Hippocampal formation (tissue), 2 donors: ENCODE data around the gene EHMT1.
"Not testable (repeated sequence)": the region's sequence is repeated elsewhere in the genome, so short reads cannot be mapped to it uniquely, and the experiment has no call there.

ENCODE experiments used
- DNase-seq, 2 donors: peaks; one replicate each; lab custom pipeline; 2025; lab: John Stamatoyannopoulos, UW

EHMT1 gene

DNA sequence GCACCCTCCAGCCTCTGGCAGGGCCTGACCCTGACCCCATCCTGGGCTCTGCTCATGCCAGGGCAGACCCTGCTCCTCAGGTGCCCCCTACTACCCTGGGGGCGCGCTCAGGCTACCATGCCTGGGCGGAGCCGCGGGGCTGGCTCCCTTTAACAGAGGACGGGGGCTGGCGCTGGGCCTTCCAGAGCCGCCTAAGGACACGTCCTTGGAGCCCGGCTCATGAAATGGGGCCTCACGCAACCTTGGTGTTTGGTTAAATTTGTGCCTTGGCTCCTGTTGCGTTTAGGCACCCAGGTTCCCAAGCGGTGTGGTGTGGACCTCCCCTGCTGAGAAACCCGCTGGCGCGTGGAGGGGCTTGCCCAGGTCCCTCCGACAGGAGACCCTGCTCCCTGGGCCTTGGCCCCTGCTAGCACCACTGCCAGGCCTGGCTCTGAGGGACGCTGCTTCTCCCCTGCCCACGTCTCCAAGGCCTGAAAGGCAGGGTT, 3.4 kb upstream of the EHMT1 start:
- DNase-seq: no peak

DNA sequence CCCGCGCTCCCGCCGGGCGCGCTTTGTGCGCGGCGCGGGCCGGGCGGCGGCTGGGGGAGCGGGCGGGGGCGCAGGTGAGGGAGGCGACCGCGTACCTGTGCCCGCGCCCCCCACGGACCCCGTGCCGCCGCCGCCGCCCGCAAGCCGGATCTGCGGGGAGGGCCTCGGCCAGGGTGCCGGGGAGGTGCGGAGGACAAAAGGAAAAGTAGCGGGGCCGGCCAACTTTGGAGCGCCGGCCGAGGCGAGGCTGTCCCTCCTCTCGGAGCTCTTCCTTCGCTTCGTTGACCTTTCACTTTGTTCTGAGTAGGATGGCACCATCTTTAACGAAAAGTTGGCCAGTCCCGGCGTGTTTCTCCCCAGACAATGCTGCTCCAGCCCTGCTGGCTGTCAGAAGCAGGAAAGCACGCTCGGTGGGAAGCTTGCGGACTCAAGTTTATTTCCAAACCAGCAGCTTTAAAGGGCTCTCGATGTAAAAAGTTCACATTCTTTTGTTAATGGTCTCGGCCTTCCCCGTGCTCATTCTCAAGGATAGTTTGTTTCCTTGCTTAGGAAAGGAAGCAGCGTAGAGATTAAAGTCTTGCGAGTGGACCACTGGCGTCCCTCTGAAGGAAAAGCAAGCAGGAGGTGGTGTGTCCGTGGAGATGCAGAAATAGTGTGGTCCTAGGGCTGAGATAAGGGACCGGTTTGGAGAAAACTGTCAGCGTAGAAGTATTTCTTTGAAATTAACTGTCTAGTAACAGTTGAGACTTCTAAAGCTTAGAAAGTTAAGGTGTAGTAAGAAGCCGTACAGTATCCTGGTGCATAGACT, 639 bp downstream of the EHMT1 start:
- no peak for DNase-seq

DNA sequence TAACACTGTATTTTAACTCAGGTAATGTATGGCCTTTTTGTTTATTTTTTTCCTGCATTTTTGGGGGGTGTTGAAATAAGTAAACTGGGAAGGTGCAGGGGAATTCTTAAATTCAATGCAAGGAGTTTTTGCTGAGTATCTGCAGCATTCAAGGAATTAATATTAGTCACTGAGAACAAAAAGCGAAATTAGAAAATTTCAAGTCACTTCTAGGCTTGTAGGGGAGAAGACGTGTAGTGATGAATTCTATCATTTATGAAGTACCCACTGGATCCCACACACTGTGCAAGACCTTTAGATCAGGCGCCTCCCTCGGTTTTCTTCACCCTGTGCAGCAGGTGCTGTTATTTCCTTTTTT, 1.2 kb downstream of the EHMT1 start:
- DNase-seq: no peak

DNA sequence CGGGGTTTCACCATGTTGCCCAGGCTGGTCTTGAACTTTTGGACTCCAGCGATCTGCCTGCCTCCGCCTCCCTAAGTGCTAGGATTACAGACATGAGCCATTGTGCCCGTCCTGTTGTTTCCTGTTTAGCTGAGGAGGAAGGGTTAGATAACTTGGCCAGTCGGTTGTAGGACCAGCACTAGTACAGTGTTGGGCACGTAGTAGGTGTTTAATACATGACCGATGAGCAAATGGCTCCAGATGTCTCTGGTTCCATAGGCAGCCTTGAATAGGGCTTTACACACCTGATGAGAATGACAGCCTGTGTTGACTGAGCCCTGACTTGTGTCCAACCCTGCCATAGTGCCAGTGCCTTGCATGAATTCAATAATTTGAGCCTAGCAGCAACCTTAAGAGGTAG, 1.8 kb downstream of the EHMT1 start:
- no peak for DNase-seq

DNA sequence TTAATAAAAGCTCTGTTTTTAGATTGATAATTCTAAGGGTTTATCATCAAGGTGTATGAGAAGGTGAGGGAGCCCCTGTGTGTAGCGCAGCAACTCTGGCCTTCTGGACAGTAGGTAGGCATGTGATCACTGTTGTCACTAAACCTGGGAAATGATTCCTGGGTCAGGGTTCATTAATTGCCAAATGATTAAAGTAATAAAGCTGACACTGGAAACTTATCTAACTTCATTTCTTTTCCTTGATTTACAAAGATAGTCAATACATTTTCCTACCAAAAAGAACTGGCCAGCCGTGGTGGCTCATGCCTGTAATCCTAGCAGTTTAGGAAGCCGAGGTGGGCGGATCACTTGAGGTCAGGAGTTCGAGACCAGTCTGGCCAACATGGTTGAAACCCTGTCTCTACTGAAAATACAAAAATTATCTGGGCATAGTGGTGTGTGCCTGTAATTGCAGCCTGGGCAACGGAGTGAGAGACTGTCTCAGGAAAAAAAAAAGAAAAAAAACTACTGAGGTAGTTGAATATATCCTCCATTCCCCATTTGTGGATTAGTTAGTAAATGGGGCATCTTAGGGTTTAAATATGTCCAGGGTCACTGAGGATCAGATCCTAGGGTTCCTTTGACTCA, 2.4 kb downstream of the EHMT1 start:
- DNase-seq: no peak

DNA sequence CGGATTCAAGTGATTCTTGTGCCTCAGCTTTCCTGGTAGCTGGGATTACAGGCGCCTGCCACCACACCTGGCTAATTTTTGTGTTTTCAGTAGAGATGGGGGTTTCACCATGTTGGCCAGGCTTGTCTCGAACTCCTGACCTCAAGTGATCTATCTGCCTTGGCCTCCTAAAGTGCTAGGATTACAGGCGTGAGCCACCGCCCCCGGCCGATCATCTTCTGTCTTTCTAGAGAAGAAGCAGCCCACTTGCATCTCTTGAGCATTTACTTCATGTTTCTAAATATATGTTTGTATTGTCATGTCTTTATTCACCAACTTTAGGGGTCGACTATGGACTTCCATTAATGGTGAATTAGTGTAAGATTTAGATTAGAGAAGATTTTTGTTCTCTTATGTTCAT, 3.4 kb downstream of the EHMT1 start:
- DNase-seq: not testable (repeated sequence)

DNA sequence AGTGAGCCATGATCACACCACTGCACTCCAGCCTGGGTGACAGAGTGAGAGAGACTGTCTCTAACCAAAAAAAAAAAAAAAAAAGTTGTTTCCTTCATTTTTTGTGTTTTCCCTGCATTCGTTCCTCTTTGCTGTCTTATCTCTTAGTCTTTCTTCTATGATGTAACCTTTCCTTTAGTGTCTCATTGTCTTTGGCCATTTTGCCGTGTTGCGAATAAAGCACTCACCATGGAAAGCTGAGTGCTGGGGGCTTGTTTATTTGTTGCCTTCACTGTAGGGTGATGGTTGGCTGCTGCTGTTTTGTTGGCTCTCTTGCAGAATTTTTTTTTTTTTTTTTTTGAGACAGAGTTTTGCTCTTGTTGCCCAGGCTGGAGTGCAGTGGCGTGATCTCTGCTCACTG, 7.7 kb downstream of the EHMT1 start:
- no peak for DNase-seq

DNA sequence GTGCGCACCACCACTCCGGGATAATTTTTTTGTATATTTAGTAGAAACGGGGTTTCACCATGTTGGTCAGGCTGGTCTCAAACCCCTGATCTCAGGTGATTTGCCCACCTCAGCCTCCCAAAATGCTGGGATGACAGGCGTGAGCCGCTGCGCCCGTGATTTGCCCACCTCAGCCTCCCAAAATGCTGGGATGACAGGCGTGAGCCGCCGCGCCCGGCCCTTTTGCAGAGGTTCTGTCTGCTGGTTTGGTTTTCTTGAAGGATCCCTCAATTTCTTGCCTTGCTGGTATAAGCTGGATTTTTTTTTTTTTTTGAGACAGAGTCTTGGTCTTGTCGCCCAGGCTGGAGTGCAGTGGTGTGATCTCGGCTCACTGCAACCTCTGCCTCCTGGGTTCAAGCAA, 8.6 kb downstream of the EHMT1 start:
- not testable (repeated sequence) for DNase-seq

DNA sequence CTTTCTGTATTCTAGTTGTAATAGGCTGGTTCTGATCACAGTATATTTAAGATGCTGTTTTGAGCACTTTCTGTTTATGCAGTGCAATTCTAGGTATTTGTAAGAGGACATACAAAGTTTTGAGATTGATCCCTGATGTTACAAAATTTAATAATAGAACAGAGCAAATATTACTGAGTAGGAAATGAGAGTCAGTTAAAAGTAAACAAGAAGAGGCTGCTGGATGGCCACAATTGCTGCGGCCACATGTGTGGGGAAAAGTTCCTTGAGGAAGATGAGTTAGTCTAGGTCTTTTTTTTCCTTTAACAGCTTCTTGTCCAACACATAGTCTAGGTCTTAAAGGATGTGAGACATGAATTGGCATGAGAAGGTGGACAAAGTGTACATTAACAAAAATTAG, 11.3 kb downstream of the EHMT1 start:
- DNase-seq: no peak

DNA sequence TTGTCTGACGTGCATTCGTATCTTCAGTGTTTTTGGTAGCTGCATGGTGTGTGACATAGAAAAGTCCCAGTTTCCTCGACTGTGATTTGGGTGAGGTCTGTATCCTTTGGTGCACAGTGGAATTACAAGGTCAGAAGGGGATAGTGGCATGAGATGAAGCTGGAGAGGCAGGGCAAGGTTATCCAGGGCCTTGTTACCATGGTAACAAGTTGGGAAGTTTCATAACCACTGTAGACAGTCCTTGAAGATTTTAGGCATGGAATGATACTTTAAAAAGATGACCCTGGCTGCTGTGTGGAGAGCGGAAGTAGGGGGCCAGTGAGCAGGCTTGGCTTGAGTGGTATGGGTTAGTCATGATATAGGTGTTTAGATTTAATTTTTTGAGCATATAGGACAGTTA, 11.9 kb downstream of the EHMT1 start:
- no peak for DNase-seq

DNA sequence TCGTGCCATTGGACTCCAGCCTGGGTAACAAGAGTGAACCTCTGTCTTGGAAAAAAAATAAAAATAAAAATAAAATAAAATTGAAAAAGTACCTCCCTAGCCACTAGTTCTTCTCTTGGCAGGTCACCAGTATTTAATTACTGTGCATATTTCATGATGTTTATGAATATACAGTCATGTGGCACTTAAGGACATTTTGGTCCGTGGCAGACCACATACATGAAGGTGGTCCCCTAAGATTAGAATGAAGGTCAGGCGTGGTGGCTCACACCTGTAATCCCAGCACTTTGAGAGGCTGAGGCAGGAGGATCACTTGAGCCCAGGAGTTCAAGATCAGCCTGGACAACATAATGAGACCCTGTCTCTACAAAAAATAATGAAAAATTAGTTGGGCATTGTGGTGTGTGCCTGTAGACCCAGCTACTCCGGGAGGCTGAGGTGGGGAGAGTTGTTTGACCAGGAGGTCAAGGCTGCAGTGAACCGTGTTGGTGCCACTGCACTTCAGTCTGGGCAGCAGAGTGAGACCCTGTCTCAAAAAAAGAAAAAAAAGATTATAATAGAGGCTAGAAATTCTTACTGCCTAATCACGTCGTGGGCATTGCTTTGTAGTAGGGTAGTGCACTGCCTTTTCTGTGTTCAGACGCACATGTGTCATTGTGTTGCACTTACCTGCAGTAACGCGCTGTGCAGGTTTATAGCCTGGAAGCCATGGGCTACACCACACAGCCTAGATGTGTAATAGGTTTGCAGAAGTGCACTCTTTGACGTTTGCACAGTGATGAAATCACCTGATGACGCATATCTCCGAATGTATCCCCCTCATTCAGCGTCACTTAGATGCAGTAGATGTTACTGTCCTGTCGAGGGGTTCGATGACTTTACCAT, 12.8 kb downstream of the EHMT1 start:
- DNase-seq: no peak

DNA sequence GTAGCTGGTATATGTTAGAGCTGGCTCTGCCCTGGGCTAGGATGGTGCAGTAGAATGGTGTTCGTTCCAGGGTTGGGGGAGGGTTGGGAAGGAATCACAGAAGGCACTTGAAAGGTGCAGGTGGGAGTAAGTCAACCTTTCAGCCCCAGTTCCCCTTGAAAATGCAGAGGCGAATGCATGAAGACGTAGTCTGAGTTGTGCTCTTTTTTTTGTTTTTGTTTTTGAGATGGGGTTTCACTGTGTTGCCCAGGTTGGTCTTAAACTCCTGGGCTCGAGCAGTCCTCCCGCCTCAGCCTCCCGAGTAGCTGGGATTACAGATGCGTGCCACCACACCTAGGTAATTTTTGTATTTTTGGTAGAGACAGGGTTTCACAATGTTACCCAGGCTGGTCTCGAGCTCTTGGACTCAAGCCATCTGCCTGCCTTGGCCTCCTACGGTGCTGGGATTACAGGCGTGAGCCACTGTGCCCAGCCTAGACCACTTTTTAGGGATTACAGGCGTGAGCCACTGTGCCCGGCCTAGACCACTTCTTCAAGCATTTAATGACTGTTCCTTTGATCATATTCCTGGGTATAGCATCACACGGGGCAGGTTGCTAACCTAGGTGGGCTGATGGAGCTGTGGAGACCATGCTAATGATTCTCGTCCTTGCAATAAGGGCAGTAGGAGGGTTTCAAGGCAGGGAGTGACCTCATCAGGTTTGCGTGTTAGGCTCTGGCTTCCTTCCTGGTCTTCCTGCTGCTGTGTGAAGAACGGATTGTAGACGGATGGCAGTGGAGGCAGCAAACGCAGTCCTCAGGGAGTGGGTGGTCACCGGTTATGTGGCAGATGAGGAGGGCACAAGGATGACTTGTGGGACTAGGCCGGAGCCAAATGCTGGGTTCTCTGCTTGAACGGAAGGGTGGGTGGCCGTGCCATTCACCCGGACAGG, 13.7 kb downstream of the EHMT1 start:
- peak in 1 of 2 donors; percentile 5 for DNase-seq

DNA sequence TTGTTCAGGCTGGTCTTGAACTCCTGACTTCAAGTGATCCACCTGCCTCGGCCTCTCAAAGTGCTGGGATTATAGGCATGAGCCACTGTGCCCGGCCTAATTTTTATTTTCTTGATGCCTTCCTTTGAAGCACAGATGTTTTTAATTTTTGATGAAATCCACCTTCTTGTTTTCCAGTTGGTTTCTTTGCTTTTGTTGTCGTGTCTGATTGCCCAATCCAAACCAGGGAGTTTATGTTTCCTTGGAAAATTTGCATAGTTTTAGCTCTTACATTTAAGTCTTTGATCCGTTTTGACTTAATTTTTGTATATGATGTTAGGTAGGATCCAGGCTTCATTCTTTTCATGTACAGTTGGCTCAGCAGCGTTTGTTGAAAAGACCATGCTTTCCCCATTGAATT, 15.2 kb downstream of the EHMT1 start:
- DNase-seq: no peak

DNA sequence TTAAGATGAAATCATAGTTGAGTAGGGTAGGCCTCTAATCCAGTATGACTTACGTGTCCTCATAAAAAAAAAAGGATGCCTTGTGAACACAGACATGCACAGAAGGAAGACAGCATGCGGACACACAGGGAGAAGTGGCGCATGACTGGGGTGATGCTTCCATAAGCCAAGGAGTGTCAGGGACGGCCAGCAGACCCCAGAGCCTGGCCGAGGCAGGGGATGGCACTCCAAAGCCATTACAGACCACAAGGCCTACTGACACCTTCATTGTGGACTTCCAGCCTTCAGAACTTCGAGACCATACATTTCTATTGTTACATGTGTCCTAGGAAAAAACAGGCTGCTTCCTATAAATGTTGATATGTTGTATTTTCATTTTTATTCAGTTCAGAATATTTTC, 19.9 kb downstream of the EHMT1 start:
- DNase-seq: no peak

DNA sequence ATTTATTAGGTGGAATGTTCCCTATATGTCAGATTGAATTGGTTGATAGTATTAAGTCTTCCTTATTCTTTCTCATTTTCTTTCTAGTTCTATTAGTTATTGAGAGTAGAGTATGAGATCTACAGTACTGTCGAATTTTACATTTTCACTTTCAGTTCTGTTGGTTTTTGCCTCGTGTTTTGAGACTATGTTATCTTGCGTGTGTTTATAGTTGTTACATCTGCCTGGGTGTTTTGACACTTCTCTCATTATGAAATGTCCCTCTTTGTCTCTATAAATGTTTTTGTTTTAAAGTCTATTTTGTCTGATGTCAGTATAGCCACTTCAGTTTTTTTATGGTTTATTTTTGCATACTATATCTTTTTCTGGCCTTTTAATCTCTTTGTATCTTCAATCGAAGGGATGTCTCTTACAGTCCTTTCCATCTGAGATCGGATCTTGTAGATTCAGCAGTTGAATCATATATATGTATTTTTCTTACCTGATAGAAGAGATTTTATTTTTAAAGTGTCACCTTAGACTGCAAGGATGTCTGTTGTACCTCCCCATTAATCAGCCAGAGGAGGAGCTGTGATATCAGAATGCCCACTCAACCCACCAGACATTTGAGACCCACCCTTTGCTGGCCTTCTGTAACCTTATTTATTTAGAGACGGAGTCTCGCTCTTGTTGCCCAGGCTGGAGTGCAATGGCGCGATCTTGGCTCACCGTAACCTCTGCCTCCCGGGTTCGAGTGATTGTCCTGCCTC, 20.7 kb downstream of the EHMT1 start:
- DNase-seq: no peak

DNA sequence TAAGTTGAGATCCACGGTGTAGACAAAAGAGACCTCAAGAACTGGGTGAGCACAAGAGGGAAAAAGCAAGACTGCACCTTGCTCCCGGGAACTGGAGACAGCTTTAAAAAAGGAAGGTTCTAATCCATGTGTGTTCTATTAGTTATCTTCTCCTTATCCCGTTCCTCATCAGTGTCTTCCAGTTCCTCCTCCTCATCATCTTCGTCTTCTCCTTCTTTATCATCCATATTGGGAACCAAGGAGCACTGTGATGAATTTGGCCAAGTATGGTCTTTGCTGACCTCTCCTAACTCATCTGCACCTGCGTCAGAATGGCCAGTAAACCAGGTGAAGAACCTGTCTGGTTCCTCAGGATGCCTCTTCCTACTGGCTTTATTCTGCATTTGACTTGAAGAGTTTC, 22.1 kb downstream of the EHMT1 start:
- DNase-seq: no peak

DNA sequence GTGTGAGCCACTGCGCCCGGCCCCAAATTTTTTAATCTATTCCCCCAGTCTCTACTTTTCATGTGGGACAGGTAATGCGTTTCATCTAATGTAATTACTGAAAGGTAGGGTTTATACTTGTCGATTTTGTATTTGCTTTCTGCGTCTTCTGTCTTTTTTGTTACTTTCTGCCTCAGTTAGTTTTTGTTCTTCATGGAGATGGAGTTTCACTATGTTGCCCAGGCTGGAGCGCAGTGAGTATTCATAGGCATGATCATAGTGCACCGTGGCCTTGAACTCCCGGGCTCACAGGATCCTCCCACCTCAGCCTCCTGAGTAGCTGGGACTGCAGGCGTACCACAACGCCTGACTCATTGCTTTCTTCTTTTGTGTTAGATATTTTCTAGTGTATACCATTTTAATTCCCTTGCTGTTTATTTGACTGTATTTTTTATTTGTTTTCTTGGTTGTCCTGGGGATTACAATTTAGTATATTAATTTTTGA, 23.4 kb downstream of the EHMT1 start:
- DNase-seq: no peak

DNA sequence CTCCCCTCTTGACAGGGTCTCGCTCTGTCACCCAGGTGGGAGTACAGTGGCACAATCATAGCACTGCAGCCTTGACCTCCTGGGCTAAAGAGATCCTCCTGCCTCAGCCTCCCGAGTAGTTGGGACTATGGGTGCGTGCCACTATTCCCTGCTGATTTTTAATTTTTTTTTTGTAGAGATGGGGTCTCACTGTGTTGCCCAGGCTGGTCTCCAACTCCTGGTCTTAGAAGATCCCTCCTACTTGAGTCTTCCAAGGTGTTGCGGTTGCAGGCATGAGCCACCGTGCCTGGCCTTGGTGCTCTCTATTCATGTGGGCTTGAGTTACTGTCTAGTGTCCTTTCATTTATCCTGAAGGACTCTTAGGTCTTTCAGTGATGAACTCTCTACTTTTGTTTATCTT, 24.1 kb downstream of the EHMT1 start:
- no peak for DNase-seq

DNA sequence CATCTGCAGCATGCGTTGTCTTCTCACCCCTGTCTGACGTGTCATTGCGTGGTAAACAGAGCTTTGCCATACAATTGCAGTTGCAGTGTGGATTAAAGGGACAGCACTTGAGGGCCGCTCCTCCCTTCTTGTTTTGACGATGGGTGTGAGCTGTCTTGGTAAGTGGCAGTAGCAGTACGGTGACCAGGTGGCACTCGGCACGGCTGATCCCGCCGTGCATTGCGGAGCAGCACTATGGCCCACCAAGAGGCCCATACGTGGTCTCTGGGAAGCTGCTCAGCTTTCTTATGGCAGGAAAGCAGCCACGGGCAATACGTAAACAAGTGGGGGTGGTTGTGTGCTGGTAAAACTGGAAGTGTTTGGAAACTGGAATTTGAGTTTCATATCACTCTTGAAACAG, 25.1 kb downstream of the EHMT1 start:
- DNase-seq: no peak

DNA sequence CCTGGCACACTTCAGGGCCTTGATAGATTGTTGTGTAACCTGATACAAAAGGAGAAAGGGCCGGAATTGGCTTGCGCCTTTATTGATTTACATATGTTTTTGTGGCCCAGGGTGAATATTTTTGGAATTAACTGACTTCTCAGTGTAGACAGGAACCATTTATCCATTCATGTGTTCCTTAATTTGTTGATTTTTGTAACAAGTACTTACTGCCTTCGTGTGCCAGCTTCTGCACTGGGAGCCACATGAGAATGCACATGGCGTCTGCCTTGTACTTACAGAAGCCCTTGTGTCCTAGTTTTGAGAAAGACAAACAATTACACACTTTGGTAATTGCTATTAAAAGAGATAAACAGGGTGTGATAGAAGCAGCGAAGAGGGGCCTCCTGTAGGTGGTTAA, 26.4 kb downstream of the EHMT1 start:
- DNase-seq: no peak

DNA sequence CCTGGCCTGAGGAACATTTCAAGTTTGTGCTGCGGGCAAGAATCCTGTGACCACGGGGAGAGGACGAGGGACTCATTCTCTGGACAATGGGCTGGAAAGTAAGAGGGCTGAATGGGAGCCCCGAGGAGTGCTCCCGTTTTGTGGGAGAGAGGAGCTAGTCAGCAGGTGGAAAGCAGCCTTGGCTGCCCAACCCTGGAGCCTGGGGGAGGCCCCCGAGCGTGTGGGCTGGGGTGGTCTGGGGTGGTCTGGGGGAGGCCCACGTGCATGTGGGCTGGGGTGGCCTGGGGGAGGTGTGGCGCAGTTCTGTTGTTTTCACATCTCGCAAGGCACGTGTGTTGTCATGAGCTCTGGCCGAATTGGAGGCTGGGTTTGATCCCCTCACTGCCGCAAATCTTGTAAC, 27.5 kb downstream of the EHMT1 start:
- no peak for DNase-seq
